GM12878 (cell line): ENCODE measurements around the gene HLTF.

Source experiments
- BCL11A ChIP-seq: IDR thresholded peaks from 2 replicates; pipeline ENCODE4 v1.6.1; 2011; ENCODE audit warnings: low read depth, low read length
- BHLHE40 ChIP-seq, 2 experiments: fragments of 450-650 bp in 1 of 2; IDR thresholded peaks; 2 replicates each; pipeline ENCODE4 v1.6.1; 2011 to 2017; ENCODE audit warnings: low read depth in 2 of 2, borderline replicate concordance in 1 of 2, improper control_type of control experiment in 1 of 2, low read length in 1 of 2, mild to moderate bottlenecking in 1 of 2
- CTCF ChIP-seq, 3 experiments: IDR thresholded peaks in 2 of 3; conservative IDR thresholded peaks in 1 of 3; 2 replicates each; pipeline ENCODE4 v1.5.1; 2011; ENCODE audit warnings: low read depth in 3 of 3, low read length in 3 of 3, mild to moderate bottlenecking in 3 of 3, control low read depth in 2 of 3, moderate library complexity in 2 of 3, inconsistent platforms in 1 of 3, mixed read lengths in 1 of 3; ENCODE audit not compliant: control insufficient read depth in 2 of 3, insufficient read depth in 1 of 3; ENCODE audit errors: extremely low read depth in 1 of 3
- EZH2 ChIP-seq: IDR thresholded peaks from 2 replicates; pipeline ENCODE4 v1.6.1; 2012; ENCODE audit warnings: low read depth, mild to moderate bottlenecking, control low read depth, inconsistent platforms, low read length, borderline replicate concordance; ENCODE audit not compliant: control insufficient read depth
- MAX ChIP-seq: IDR thresholded peaks from 2 replicates; pipeline ENCODE4 v1.6.1; 2012; ENCODE audit warnings: low read depth, low read length, improper control_type of control experiment
- MXI1 ChIP-seq: fragments of 150-350 bp; IDR thresholded peaks from 2 replicates; pipeline ENCODE4 v1.6.1; 2011; ENCODE audit warnings: low read depth, mild to moderate bottlenecking, inconsistent platforms, low read length, improper control_type of control experiment
- NFIC ChIP-seq: IDR thresholded peaks from 2 replicates; pipeline ENCODE4 v1.6.1; 2012; ENCODE audit warnings: low read depth, mild to moderate bottlenecking, inconsistent platforms, low read length, moderate library complexity
- POLR2AphosphoS5 ChIP-seq: IDR thresholded peaks from 2 replicates; pipeline ENCODE4 v1.6.1; 2011; ENCODE audit warnings: mild to moderate bottlenecking, low read length, inconsistent platforms
- RAD21 ChIP-seq: IDR thresholded peaks from 2 replicates; pipeline ENCODE4 v1.6.1; 2011; ENCODE audit warnings: mild to moderate bottlenecking, low read depth, low read length, moderate library complexity; ENCODE audit not compliant: insufficient read depth
- RAD51 ChIP-seq: fragments of 450-650 bp; IDR thresholded peaks from 2 replicates; pipeline ENCODE4 v1.6.1; 2016; ENCODE audit warnings: moderate library complexity, mild to moderate bottlenecking, inconsistent platforms
- SP1 ChIP-seq: IDR thresholded peaks from one replicate; pipeline ENCODE4 v1.6.1; 2011; ENCODE audit warnings: low read depth, low read length
- TCF12 ChIP-seq: IDR thresholded peaks from 2 replicates; pipeline ENCODE4 v1.6.1; 2011; ENCODE audit warnings: low read depth, mild to moderate bottlenecking, low read length
- ZNF217 ChIP-seq: fragments of 450-650 bp; IDR thresholded peaks from 2 replicates; pipeline ENCODE4 v1.6.1; 2017; ENCODE audit warnings: antibody characterized with exemption, mild to moderate bottlenecking

- no peak for TF ChIP-seq NFIC
- no peak for TF ChIP-seq POLR2AphosphoS5
- TF ChIP-seq BCL11A, result no peak
- TF ChIP-seq EZH2, result no peak
- no peak for TF ChIP-seq CTCF (IDR thresholded peaks at IDR 0.05 in 2 of 3, conservative IDR thresholded peaks at IDR 0.05 in 1 of 3; ENCODE audit: control insufficient read depth in 2 of 3, extremely low read depth in 1 of 3, insufficient read depth in 1 of 3, low read depth in 3 of 3, low read length in 3 of 3)
- no peak for TF ChIP-seq SP1
- no peak for TF ChIP-seq ZNF217
- TF ChIP-seq BHLHE40 (IDR thresholded peaks at IDR 0.05; ENCODE audit: borderline replicate concordance in 1 of 2, low read depth in 2 of 2, low read length in 1 of 2), result no peak
- no peak for TF ChIP-seq MAX
- no peak for TF ChIP-seq TCF12
- no peak for TF ChIP-seq RAD51
- no peak for TF ChIP-seq RAD21
- TF ChIP-seq MXI1, result no peak
These were observed 32.4 kb upstream of the HLTF start for GRCh38 chr3:149118724-149119123.
